H1 (cell line): ENCODE measurements around the gene TMEM179B. TPM values are rescaled to one million over a fixed set of nuclear protein-coding genes. Genes with fewer than 3 reads are reported as not detected.

Source experiments
- BACH1 ChIP-seq: IDR thresholded peaks from 2 replicates; pipeline ENCODE4 v1.6.1; 2012; ENCODE audit warnings: low read length, improper control_type of control experiment
- BCL11A ChIP-seq, 2 experiments: IDR thresholded peaks; one replicate each; pipeline ENCODE4 v1.6.1; 2011; ENCODE audit warnings: low read depth in 2 of 2, low read length in 2 of 2, mild to moderate bottlenecking in 2 of 2
- HDAC6 ChIP-seq: IDR thresholded peaks from one replicate; pipeline ENCODE4 v1.7.1; 2012; ENCODE audit warnings: low read depth, mild to moderate bottlenecking, inconsistent platforms, low read length, moderate library complexity
- POLR2A ChIP-seq, 2 experiments: IDR thresholded peaks; 1 replicate in 1 of 2; 2 replicates in 1 of 2; pipeline ENCODE4 v1.6.1; 2011; ENCODE audit warnings: low read depth in 2 of 2, low read length in 2 of 2, mild to moderate bottlenecking in 2 of 2; ENCODE audit errors: control extremely low read depth in 1 of 2
- RBBP5 ChIP-seq: IDR thresholded peaks from 2 replicates; pipeline ENCODE4 v1.7.1; 2012; ENCODE audit warnings: low read depth, mild to moderate bottlenecking, inconsistent platforms, low read length, moderate library complexity, borderline replicate concordance
- SIRT6 ChIP-seq: IDR thresholded peaks from one replicate; pipeline ENCODE4 v1.7.1; 2012; ENCODE audit warnings: low read length, inconsistent platforms
- SP1 ChIP-seq: IDR thresholded peaks from 2 replicates; pipeline ENCODE4 v1.6.1; 2011; ENCODE audit warnings: low read depth, low read length
- SUZ12 ChIP-seq: fragments of 200-600 bp; sonication (generic); IDR thresholded peaks from 2 replicates; pipeline ENCODE4 v1.6.1; 2012; ENCODE audit warnings: mild to moderate bottlenecking, inconsistent platforms, low read length, moderate library complexity, mixed read lengths
- TAF1 ChIP-seq: IDR thresholded peaks from 2 replicates; pipeline ENCODE4 v1.6.1; 2011; ENCODE audit warnings: mild to moderate bottlenecking, low read depth, low read length
- TCF12 ChIP-seq: IDR thresholded peaks from 2 replicates; pipeline ENCODE4 v1.6.1; 2011; ENCODE audit warnings: low read depth, mild to moderate bottlenecking, low read length
- YY1 ChIP-seq: IDR thresholded peaks from 2 replicates; pipeline ENCODE4 v1.6.1; 2011; ENCODE audit warnings: low read depth, mild to moderate bottlenecking, low read length
- polyA plus RNA-seq, 7 experiments: library from polyadenylated mRNA; depleted of rRNA in 3 of 7; stranded (reverse) in 5 of 7; unstranded in 2 of 7; fragments of >200 nt in 5 of 7; fragments of 200-250 nt in 2 of 7; gene quantifications; 1 replicate in 5 of 7; 2 replicates in 1 of 7; 4 replicates in 1 of 7; pipeline versions ENCODE4 v1.2.1 to v1.2.3, GENCODE V29; 2011 to 2013; ENCODE audit warnings: missing spikeins in 2 of 7, mixed read lengths in 2 of 7
- total RNA-seq: library from RNA; stranded (reverse); fragmentation: NEBNext Ultra II Directional; extraction: Animal tissue kit (Norgen Biotek cat#: 25700); gene quantifications from 2 replicates; pipeline ENCODE4 v1.2.1, GENCODE V29; 2021
- TF ChIP-seq, protein P1 (sequence below): fragments of 300-600 bp; sonication (generic); IDR thresholded peaks from 2 replicates; pipeline ENCODE4 v1.7.1; 2012; ENCODE audit warnings: low read length, moderate library complexity, mild to moderate bottlenecking, inconsistent platforms; ENCODE audit not compliant: insufficient replicate concordance

Gene TMEM179B
- total and polyA plus RNA-seq, 2 of the 8 experiments (the other 6 are each of a cell fraction or from before 2014, with no cell fraction given): 18.6 to 62.2 TPM

DNA sequence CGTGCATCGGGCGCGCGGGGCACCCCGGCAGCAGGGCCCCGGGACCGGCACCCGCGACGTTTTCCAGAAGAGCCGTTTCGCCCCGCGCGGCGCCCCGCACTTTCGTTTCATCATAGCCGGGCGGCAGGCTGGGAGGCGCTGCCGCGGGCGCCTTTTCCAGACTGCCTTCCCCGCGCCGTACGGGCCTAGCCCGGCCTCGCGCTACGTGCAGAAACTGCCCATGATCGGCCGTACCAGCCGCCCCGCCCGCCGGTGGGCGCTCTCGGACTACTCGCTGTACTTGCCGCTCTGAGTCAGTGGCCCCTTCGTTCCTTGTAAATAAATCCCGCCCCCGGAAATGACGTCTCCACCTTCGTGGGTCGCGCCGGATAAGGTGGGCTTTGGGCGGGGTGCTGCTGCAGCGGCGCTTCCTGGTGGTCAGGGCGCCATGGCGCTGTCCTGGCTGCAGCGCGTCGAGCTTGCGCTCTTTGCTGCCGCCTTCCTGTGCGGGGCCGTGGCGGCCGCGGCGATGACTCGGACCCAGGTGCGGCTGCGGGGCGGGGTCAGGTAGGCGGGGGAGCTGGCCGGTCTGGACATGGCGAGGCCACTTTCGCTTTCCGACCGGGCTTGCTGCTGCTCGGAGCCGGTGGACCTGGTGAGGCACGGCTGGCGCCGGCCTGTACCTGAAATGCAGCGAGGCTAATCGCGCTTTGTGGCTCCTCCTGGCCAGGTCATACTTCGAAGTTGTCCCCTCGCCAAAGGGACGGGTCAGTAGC is at the start of gene TMEM179B (continued):
- no peak for TF ChIP-seq SUZ12
- TF ChIP-seq RBBP5: peak; percentile 79; the same call in 1 of the 2 replicates
- no peak; the same call in none of the 2 replicates for TF ChIP-seq BACH1
- TF ChIP-seq BCL11A (IDR thresholded peaks at IDR 0.05; ENCODE audit: low read depth in 2 of 2, low read length in 2 of 2): no peak
- TF ChIP-seq SIRT6: no peak
- peak; percentile 93 for TF ChIP-seq YY1
- peak; percentile 92 to 94 for TF ChIP-seq POLR2A (IDR thresholded peaks at IDR 0.05; ENCODE audit: control extremely low read depth in 1 of 2, low read depth in 2 of 2, low read length in 2 of 2)
- TF ChIP-seq TCF12: no peak
- peak; percentile 88 for TF ChIP-seq TAF1
- TF ChIP-seq, protein P1, sequence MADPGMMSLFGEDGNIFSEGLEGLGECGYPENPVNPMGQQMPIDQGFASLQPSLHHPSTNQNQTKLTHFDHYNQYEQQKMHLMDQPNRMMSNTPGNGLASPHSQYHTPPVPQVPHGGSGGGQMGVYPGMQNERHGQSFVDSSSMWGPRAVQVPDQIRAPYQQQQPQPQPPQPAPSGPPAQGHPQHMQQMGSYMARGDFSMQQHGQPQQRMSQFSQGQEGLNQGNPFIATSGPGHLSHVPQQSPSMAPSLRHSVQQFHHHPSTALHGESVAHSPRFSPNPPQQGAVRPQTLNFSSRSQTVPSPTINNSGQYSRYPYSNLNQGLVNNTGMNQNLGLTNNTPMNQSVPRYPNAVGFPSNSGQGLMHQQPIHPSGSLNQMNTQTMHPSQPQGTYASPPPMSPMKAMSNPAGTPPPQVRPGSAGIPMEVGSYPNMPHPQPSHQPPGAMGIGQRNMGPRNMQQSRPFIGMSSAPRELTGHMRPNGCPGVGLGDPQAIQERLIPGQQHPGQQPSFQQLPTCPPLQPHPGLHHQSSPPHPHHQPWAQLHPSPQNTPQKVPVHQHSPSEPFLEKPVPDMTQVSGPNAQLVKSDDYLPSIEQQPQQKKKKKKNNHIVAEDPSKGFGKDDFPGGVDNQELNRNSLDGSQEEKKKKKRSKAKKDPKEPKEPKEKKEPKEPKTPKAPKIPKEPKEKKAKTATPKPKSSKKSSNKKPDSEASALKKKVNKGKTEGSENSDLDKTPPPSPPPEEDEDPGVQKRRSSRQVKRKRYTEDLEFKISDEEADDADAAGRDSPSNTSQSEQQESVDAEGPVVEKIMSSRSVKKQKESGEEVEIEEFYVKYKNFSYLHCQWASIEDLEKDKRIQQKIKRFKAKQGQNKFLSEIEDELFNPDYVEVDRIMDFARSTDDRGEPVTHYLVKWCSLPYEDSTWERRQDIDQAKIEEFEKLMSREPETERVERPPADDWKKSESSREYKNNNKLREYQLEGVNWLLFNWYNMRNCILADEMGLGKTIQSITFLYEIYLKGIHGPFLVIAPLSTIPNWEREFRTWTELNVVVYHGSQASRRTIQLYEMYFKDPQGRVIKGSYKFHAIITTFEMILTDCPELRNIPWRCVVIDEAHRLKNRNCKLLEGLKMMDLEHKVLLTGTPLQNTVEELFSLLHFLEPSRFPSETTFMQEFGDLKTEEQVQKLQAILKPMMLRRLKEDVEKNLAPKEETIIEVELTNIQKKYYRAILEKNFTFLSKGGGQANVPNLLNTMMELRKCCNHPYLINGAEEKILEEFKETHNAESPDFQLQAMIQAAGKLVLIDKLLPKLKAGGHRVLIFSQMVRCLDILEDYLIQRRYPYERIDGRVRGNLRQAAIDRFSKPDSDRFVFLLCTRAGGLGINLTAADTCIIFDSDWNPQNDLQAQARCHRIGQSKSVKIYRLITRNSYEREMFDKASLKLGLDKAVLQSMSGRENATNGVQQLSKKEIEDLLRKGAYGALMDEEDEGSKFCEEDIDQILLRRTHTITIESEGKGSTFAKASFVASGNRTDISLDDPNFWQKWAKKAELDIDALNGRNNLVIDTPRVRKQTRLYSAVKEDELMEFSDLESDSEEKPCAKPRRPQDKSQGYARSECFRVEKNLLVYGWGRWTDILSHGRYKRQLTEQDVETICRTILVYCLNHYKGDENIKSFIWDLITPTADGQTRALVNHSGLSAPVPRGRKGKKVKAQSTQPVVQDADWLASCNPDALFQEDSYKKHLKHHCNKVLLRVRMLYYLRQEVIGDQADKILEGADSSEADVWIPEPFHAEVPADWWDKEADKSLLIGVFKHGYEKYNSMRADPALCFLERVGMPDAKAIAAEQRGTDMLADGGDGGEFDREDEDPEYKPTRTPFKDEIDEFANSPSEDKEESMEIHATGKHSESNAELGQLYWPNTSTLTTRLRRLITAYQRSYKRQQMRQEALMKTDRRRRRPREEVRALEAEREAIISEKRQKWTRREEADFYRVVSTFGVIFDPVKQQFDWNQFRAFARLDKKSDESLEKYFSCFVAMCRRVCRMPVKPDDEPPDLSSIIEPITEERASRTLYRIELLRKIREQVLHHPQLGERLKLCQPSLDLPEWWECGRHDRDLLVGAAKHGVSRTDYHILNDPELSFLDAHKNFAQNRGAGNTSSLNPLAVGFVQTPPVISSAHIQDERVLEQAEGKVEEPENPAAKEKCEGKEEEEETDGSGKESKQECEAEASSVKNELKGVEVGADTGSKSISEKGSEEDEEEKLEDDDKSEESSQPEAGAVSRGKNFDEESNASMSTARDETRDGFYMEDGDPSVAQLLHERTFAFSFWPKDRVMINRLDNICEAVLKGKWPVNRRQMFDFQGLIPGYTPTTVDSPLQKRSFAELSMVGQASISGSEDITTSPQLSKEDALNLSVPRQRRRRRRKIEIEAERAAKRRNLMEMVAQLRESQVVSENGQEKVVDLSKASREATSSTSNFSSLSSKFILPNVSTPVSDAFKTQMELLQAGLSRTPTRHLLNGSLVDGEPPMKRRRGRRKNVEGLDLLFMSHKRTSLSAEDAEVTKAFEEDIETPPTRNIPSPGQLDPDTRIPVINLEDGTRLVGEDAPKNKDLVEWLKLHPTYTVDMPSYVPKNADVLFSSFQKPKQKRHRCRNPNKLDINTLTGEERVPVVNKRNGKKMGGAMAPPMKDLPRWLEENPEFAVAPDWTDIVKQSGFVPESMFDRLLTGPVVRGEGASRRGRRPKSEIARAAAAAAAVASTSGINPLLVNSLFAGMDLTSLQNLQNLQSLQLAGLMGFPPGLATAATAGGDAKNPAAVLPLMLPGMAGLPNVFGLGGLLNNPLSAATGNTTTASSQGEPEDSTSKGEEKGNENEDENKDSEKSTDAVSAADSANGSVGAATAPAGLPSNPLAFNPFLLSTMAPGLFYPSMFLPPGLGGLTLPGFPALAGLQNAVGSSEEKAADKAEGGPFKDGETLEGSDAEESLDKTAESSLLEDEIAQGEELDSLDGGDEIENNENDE: no peak
- TF ChIP-seq SP1: peak; percentile 51; the same call in 1 of the 2 replicates
- no peak for TF ChIP-seq HDAC6
